Measurements from ENCODE around the gene PIH1D1.

The PIH1D1 gene

DNA sequence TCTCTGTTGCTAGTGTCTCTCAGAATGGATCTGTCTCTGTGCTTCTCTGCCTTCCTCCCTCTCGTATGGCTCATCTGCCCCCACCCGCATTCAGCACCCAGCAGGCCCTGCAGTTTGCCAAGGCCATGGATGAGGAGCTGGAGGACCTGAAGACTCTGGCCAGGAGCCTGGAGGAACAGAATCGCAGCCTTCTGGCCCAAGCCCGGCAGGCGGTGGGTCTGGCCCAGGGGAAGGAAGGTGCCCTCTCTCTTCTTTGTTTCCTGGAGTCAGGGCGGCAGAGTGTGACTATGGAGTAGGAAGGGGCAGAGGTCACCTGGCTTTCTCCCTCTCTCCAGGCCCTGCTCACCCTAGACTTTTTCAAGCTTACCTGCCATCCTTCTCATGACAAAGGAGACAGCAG is 52.7 kb downstream of the PIH1D1 start:
- TF ChIP-seq, protein P1, sequence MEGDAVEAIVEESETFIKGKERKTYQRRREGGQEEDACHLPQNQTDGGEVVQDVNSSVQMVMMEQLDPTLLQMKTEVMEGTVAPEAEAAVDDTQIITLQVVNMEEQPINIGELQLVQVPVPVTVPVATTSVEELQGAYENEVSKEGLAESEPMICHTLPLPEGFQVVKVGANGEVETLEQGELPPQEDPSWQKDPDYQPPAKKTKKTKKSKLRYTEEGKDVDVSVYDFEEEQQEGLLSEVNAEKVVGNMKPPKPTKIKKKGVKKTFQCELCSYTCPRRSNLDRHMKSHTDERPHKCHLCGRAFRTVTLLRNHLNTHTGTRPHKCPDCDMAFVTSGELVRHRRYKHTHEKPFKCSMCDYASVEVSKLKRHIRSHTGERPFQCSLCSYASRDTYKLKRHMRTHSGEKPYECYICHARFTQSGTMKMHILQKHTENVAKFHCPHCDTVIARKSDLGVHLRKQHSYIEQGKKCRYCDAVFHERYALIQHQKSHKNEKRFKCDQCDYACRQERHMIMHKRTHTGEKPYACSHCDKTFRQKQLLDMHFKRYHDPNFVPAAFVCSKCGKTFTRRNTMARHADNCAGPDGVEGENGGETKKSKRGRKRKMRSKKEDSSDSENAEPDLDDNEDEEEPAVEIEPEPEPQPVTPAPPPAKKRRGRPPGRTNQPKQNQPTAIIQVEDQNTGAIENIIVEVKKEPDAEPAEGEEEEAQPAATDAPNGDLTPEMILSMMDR (IDR thresholded peaks at IDR 0.05; ENCODE audit: borderline replicate concordance, control extremely low read depth, extremely low read depth, insufficient read depth, missing control alignments), result no peak
- DNase-seq (ENCODE audit: low spot score), result no peak
- in situ Hi-C loops (cut with MboI; ENCODE audit: low sequenced_read_pairs, unreplicated experiment), result no loop called here

DNA sequence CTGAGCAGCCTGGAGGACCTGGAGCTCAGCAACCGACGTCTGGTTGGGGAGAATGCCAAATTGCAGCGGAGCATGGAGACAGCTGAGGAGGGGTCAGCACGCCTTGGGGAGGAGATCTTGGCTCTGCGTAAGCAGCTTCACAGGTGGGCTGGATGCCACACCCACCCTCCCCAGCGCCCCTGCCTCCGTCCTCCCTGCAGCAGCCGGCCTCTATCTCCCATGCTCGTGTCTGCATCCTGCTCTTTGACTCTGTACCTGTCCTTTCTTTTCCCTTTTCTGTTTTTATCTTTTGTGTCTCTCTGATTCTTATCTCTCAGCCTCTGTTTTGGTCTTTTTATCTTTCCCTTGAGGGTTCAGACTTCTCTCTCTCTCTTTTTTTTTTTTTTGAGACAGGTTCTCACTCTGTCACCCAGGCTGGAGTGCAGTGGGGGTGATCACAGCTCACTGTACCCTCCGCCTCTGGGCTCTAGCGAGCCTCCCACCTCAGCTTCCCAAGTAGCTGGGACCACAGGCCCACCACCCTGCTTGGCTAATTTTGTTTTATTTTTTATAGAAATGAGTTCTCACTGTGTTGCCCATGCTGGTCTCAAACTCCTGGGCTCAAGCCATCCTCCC is 53.5 kb downstream of the PIH1D1 start:
- TF ChIP-seq, protein P1 (IDR thresholded peaks at IDR 0.05; ENCODE audit: borderline replicate concordance, control extremely low read depth, extremely low read depth, insufficient read depth, missing control alignments), result no peak
- no peak for DNase-seq (ENCODE audit: low spot score)
- in situ Hi-C loops (cut with MboI; ENCODE audit: low sequenced_read_pairs, unreplicated experiment), result no loop called here

DNA sequence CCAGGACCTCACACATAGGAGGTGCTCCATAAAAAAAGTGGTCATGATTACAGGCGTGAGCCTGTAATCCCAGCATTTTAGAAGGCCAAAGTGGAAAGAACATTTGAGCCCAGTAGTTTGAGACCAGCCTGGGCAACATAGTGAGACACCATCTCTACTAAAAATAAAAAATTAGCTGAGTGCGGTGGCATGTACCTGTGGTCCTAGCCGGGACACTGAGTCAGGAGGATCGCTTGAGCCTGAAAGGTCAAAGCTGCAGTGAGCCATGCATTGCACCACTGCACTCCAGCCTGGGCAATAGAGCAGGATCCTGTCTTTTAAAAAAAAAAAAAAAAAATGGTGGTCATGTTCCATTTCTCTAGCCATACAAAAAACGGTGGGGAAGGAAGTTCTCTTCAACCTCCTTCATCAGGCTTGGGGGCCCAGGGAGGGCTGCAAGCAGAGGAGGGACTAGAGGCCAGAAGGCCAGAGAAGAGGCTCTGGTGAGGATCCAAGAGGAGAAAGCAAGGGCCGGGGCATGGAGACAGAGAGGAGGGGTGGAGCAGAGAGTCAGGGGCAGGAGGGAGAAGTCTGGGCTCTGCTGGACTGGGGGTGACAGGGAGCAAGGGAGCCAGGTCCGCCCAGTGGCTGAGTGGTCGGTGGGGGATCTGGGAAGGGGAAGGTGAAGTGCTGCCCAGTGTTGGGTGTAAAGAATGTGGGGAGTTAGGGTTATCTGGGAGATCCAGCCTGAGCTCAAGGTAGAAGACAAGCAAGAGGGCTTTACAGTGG is 54.7 kb downstream of the PIH1D1 start:
- TF ChIP-seq, protein P1 (IDR thresholded peaks at IDR 0.05; ENCODE audit: borderline replicate concordance, control extremely low read depth, extremely low read depth, insufficient read depth, missing control alignments), result no peak
- in situ Hi-C loops (cut with MboI; ENCODE audit: low sequenced_read_pairs, unreplicated experiment), result no loop called here
- DNase-seq (ENCODE audit: low spot score), result no peak
